A172 (cell line): ENCODE results near the gene OR52E1. TPM values are rescaled to one million over a fixed set of nuclear protein-coding genes. Genes with fewer than 3 reads are reported as not detected.

Source experiments
- DNase-seq: peaks from one replicate; pipeline ENCODE4 v3.0.0-alpha.2; 2015; ENCODE audit warnings: low spot score
- total RNA-seq: library from RNA; depleted of rRNA; stranded (reverse); fragments of >200 nt; shearing (Covaris generic); gene quantifications from 2 replicates; pipeline ENCODE4 v1.2.3, GENCODE V29; 2014; rRNA removed

OR52E1 gene
- total RNA-seq, 1 experiment from 2014 or later, result not detected

DNA sequence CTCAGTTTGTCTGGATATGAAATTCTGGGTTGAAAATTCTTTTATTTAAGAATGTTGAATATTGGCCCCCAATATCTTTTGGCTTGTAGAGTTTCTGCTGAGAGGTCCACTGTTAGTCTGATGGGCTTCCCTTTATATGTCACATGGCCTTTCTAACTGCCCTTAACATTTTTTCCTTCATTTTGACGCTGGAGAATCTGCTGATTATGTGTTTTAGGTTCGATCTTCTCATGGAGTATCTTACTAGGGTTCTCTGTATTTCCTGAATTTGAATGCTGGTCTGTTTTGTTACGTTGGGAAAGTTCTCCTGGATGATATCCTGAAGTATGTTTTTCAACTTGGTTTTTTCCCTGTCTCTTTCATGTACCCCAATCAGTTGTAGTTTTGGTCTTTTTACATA lies 46.0 kb downstream of the OR52E1 start:
- no peak for DNase-seq

DNA sequence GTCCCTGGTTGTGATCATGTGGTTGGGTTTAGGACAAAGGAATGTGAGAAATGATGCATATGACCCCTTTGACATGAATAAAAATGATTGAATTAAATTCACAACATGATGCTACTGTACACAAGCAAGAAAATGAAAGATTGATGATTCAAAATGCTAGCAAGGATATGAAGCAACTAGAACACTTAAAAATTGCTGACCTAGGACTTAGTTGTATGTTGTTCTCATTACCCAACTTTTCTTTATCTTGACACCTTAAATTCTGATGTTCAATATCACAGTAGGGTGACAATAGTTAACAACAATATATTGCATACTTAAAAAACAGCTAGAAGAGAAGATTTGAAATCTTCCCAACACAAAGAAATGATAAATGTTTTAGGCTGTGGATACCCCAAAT lies 48.2 kb downstream of the OR52E1 start:
- no peak for DNase-seq

DNA sequence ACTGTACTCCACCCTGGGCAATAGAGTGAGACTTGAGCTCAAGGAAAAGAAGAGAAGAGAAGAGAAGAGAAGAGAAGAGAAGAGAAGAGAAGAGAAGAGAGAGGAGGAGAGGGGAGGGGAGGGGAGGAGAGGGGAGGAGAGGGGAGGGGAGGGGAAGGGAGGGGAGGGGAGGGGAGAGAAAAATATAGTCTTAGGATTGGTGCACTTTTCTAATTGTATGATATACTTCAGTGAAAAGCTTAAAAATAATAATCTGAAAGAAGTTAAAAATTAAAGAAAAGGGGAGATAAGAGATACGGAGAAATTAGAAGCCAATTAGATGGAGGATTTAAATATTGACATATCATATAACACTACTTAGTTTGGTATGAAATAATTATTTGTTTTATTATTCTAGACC lies 49.5 kb downstream of the OR52E1 start:
- DNase-seq, result no peak

Other genes starting within 250 kb of the OR52E1 start
- not detected in 2 replicates for gene OR51F2, start 248.3 kb upstream of the OR52E1 start, total RNA-seq
- not detected in 2 replicates for gene OR51S1, start 220.4 kb upstream of the OR52E1 start, total RNA-seq
- gene OR51T1, start 187.7 kb upstream of the OR52E1 start, total RNA-seq, result not detected in 2 replicates
- gene OR51A7, start 165.8 kb upstream of the OR52E1 start, total RNA-seq, result not detected in 2 replicates
- gene OR51G2, start 150.2 kb upstream of the OR52E1 start, total RNA-seq, result 0.50 TPM in 1 of 2 replicates, not detected in the other
- gene OR51G1, start 145.2 kb upstream of the OR52E1 start, total RNA-seq, result not detected in 2 replicates
- not detected in 2 replicates for gene OR51A4, start 122.0 kb upstream of the OR52E1 start, total RNA-seq
- not detected in 2 replicates for gene OR51A2, start 113.9 kb upstream of the OR52E1 start, total RNA-seq
- not detected in 2 replicates for gene OR51L1, start 74.7 kb upstream of the OR52E1 start, total RNA-seq
- not detected in 2 replicates for gene OR52J3, start 23.0 kb upstream of the OR52E1 start, total RNA-seq
- gene OR52E2, start 9.9 kb upstream of the OR52E1 start, total RNA-seq, result not detected in 2 replicates
- gene OR52A5, start 68.8 kb downstream of the OR52E1 start, total RNA-seq, result not detected in 2 replicates
- not detected in 2 replicates for gene OR52A1, start 85.2 kb downstream of the OR52E1 start, total RNA-seq
- not detected in 2 replicates for gene OR51V1, start 131.1 kb downstream of the OR52E1 start, total RNA-seq
- gene HBB, start 157.5 kb downstream of the OR52E1 start, total RNA-seq, result not detected in 2 replicates
- not detected in 2 replicates for gene HBD, start 164.9 kb downstream of the OR52E1 start, total RNA-seq
- not detected in 2 replicates for gene HBG1, start 180.3 kb downstream of the OR52E1 start, total RNA-seq
- 1.1 and 1.6 TPM in 2 replicates for gene HBG2, start 185.2 kb downstream of the OR52E1 start, total RNA-seq
- gene HBE1, start 200.4 kb downstream of the OR52E1 start, total RNA-seq, result 25.6 and 49.9 TPM in 2 replicates
- gene OR51B4, start 232.4 kb downstream of the OR52E1 start, total RNA-seq, result 11.3 and 12.8 TPM in 2 replicates